ENCODE data around the gene SEMA4A. TPM values are rescaled to one million over a fixed set of nuclear protein-coding genes. Genes with fewer than 3 reads are reported as not detected.

SEMA4A gene
- total and polyA plus RNA-seq, 7 donors, result 0.77 to 3.4 (median 1.8) TPM

DNA sequence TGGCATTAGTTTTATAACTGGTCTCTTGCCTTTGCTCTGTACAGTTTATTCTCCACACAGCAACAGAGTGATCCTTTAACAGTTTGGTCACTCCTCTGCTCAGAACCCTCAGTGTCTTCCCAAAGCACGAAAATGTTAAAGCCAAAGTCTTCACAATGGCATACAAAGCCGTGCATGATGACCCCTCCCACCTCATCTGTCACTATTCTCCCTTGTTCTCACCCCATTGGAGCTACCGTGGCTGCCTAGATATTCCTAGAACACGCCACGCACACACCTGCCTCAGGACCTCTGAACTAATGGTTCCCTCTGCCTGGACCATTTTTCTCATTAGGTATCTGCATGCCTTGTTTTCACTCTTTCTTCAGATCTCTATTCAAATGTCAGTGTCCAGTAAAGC, 8.6 kb upstream of the SEMA4A start:
- WGBS, 3 donors, result 50 to 56% (median 51%) methylated on average over 5 of the region's 5 CpGs
- Histone ChIP-seq H3K36me3 (ENCODE audit: insufficient read depth in 1 of 2, low read depth in 1 of 2) (peaks cover 0 to 6% of the 10 kb centered on the region in 2 donors), H3K27ac (no peak overlapping the region), H3K4me1 (peaks cover 11% of the 10 kb centered on the region), H3K4me3 (no peak overlapping the region), H3K9me3 (no peaks in the 10 kb centered on the region), H3K27me3 (ENCODE audit: insufficient read depth in 3 of 3, low read length in 2 of 3) (peaks cover 0 to 12% (median 0%) of the 10 kb centered on the region in 3 donors)
- TF ChIP-seq, protein P1, sequence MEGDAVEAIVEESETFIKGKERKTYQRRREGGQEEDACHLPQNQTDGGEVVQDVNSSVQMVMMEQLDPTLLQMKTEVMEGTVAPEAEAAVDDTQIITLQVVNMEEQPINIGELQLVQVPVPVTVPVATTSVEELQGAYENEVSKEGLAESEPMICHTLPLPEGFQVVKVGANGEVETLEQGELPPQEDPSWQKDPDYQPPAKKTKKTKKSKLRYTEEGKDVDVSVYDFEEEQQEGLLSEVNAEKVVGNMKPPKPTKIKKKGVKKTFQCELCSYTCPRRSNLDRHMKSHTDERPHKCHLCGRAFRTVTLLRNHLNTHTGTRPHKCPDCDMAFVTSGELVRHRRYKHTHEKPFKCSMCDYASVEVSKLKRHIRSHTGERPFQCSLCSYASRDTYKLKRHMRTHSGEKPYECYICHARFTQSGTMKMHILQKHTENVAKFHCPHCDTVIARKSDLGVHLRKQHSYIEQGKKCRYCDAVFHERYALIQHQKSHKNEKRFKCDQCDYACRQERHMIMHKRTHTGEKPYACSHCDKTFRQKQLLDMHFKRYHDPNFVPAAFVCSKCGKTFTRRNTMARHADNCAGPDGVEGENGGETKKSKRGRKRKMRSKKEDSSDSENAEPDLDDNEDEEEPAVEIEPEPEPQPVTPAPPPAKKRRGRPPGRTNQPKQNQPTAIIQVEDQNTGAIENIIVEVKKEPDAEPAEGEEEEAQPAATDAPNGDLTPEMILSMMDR (IDR thresholded peaks at IDR 0.05), result no peak
- DNase-seq (no peak), ATAC-seq (no peak)
- intact Hi-C loops (cut with DNase I), result no loop called here

- DNase-seq, result no peak
- Histone ChIP-seq H3K4me1 (peaks cover 11% of the 10 kb centered on the region), H3K27me3 (ENCODE audit: insufficient read depth in 3 of 3, low read length in 2 of 3) (peaks cover 0 to 12% (median 3%) of the 10 kb centered on the region in 3 donors), H3K9me3 (no peaks in the 10 kb centered on the region), H3K36me3 (ENCODE audit: insufficient read depth in 1 of 2, low read depth in 1 of 2) (no peaks in the 10 kb centered on the region), H3K27ac (no peak overlapping the region), H3K4me3 (no peak overlapping the region)
- TF ChIP-seq, protein P1 (IDR thresholded peaks at IDR 0.05), result no peak
- ATAC-seq, result no peak
- WGBS, 3 donors, result 55 to 62% (median 56%) methylated on average over 2 of the region's 2 CpGs
- intact Hi-C loops (cut with DNase I), result loop anchor here in 1 of 2 donors (1.0 kb wide), 1 partner anchor 80 kb away; no protein-coding TSS in a partner anchor
Observed at GRCh38 chr1:156145650-156146019, 7.8 kb upstream of the SEMA4A start.

DNA sequence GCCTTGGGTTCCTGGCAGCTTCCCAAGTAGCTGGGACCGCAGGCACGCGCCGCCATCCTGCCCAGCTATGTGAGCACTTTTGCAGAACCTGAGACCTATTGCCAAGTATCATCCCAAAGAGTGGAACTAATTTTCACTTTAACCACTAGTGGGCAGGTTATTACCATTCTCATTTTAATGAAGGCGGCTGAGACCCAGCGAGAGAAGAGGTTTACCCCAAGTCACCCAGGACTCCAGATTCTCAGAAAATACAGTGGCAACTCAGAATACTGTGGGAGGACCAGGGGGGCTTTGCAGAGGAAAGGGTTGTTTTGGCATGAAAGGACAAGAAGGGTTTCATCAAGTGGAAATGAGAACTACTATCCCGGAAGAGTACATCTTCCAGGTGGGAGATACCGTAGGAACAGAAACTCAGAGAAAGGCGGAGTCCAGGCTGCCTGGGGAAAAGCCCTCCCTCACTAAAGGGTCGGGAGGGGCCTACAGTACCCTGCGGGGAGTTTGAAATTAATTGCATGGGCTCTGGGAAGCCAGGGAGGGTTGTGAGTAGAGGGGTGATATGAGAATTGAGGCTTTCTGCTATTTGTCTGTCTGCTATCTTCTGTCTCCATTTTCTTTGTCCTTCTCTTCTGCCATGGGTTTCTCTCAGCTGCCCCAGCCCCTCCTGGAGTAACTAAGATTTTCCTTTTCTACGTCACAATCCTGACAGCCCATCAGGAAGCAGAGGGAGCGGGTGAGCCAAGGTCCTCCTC, 7.2 kb upstream of the SEMA4A start:
- no peak overlapping the region for H3K4me3 ChIP-seq
- no peaks in the 10 kb centered on the region for H3K36me3 ChIP-seq (ENCODE audit: insufficient read depth in 1 of 2, low read depth in 1 of 2)
- ATAC-seq (peak; percentile 48 to 65 (median 60)), DNase-seq (peak; percentile 74 to 78)
- peaks cover 7% of the 10 kb centered on the region for H3K4me1 ChIP-seq
- H3K27me3 ChIP-seq (ENCODE audit: insufficient read depth in 3 of 3, low read length in 2 of 3), result peaks cover 0 to 14% (median 3%) of the 10 kb centered on the region in 3 donors
- H3K9me3 ChIP-seq, result no peaks in the 10 kb centered on the region
- TF ChIP-seq, protein P1 (IDR thresholded peaks at IDR 0.05), result peak; percentile 60
- 11 to 15% (median 12%) methylated on average over 13 of the region's 13 CpGs for WGBS, 3 donors
- intact Hi-C loops (cut with DNase I), result loop anchor here in 1 of 2 donors (1.0 kb wide), 1 partner anchor 79 kb away; no protein-coding TSS in a partner anchor
- H3K27ac ChIP-seq, result no peak overlapping the region

GRCh38 chr1:156146769-156147405, 6.5 kb upstream of the SEMA4A start:
- H3K9me3 ChIP-seq, result no peaks in the 10 kb centered on the region
- DNase-seq, result peak in 1 of 2 donors; percentile 59
- TF ChIP-seq, protein P1 (IDR thresholded peaks at IDR 0.05), result no peak
- H3K27ac ChIP-seq, result no peak overlapping the region
- H3K36me3 ChIP-seq (ENCODE audit: insufficient read depth in 1 of 2, low read depth in 1 of 2), result no peaks in the 10 kb centered on the region
- no peak for ATAC-seq
- peaks cover 0 to 15% (median 3%) of the 10 kb centered on the region in 3 donors for H3K27me3 ChIP-seq (ENCODE audit: insufficient read depth in 3 of 3, low read length in 2 of 3)
- WGBS, 3 donors, result 19 to 24% (median 20%) methylated on average over 9 of the region's 9 CpGs
- H3K4me3 ChIP-seq, result no peak overlapping the region
- intact Hi-C loops (cut with DNase I), result loop anchor here in 1 of 2 donors (1.0 kb wide), 1 partner anchor 78 kb away; no protein-coding TSS in a partner anchor
- peaks cover 6% of the 10 kb centered on the region for H3K4me1 ChIP-seq
